HEK293 (cell line): Measurements from ENCODE around the gene CFAP221.

Source experiments
- KLF1 ChIP-seq: fragments of 450-650 bp; formaldehyde crosslinking; IDR thresholded peaks from 2 replicates; pipeline ENCODE4 v1.5.1; 2016; ENCODE audit warnings: missing biosample characterization, missing genetic modification characterization
- MEIS1 ChIP-seq: sonication (generic); formaldehyde crosslinking; IDR thresholded peaks from 2 replicates; pipeline ENCODE4 v1.8.1; 2022; ENCODE audit warnings: missing genetic modification reagents, mild to moderate bottlenecking, borderline replicate concordance
- MYNN ChIP-seq: fragments of 450-650 bp; formaldehyde crosslinking; IDR thresholded peaks from 2 replicates; pipeline ENCODE4 v1.5.1; 2016; ENCODE audit warnings: missing biosample characterization, missing genetic modification characterization, borderline replicate concordance
- MZF1 ChIP-seq: fragments of 450-650 bp; formaldehyde crosslinking; IDR thresholded peaks from 2 replicates; pipeline ENCODE4 v1.5.1; 2017; ENCODE audit warnings: missing biosample characterization, missing genetic modification characterization, borderline replicate concordance
- REPIN1 ChIP-seq: fragments of 450-650 bp; formaldehyde crosslinking; IDR thresholded peaks from 2 replicates; pipeline ENCODE4 v1.5.1; 2017; ENCODE audit warnings: missing biosample characterization, missing genetic modification characterization, low read depth
- ZNF138 ChIP-seq: fragments of 450-650 bp; formaldehyde crosslinking; IDR thresholded peaks from 2 replicates; pipeline ENCODE4 v1.5.1; 2016; ENCODE audit warnings: missing biosample characterization, missing genetic modification characterization, borderline replicate concordance
- TF ChIP-seq, protein P1 (sequence below): fragments of 450-650 bp; formaldehyde crosslinking; IDR thresholded peaks from 2 replicates; pipeline ENCODE4 v1.5.1; 2016; ENCODE audit warnings: missing biosample characterization, missing genetic modification characterization
- TF ChIP-seq, protein P2 (sequence below): fragments of 450-650 bp; IDR thresholded peaks from 2 replicates; pipeline ENCODE4 v1.5.1; 2018; ENCODE audit warnings: missing biosample characterization, mild to moderate bottlenecking, missing genetic modification characterization

GRCh38 chr2:119592436-119592835 is 48.2 kb downstream of the CFAP221 start:
- TF ChIP-seq, protein P1, sequence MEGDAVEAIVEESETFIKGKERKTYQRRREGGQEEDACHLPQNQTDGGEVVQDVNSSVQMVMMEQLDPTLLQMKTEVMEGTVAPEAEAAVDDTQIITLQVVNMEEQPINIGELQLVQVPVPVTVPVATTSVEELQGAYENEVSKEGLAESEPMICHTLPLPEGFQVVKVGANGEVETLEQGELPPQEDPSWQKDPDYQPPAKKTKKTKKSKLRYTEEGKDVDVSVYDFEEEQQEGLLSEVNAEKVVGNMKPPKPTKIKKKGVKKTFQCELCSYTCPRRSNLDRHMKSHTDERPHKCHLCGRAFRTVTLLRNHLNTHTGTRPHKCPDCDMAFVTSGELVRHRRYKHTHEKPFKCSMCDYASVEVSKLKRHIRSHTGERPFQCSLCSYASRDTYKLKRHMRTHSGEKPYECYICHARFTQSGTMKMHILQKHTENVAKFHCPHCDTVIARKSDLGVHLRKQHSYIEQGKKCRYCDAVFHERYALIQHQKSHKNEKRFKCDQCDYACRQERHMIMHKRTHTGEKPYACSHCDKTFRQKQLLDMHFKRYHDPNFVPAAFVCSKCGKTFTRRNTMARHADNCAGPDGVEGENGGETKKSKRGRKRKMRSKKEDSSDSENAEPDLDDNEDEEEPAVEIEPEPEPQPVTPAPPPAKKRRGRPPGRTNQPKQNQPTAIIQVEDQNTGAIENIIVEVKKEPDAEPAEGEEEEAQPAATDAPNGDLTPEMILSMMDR: no peak
- TF ChIP-seq KLF1 (tag by site-specific recombination): no peak
- TF ChIP-seq, protein P2, sequence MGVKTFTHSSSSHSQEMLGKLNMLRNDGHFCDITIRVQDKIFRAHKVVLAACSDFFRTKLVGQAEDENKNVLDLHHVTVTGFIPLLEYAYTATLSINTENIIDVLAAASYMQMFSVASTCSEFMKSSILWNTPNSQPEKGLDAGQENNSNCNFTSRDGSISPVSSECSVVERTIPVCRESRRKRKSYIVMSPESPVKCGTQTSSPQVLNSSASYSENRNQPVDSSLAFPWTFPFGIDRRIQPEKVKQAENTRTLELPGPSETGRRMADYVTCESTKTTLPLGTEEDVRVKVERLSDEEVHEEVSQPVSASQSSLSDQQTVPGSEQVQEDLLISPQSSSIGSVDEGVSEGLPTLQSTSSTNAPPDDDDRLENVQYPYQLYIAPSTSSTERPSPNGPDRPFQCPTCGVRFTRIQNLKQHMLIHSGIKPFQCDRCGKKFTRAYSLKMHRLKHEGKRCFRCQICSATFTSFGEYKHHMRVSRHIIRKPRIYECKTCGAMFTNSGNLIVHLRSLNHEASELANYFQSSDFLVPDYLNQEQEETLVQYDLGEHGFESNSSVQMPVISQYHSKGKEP (tag by site-specific recombination): no peak
- TF ChIP-seq ZNF138: no peak
- TF ChIP-seq MEIS1 (CRISPR knock-in tag): no peak
- no peak for TF ChIP-seq REPIN1 (tag by site-specific recombination)
- TF ChIP-seq MZF1 (tag by site-specific recombination): no peak
- no peak for TF ChIP-seq MYNN (tag by site-specific recombination)
